Kidney epithelial cell (primary cell): ENCODE data around the gene USP21. TPM values are rescaled to one million over a fixed set of nuclear protein-coding genes. Genes with fewer than 3 reads are reported as not detected.

Experiments used
- DNase-seq: peaks from one replicate; pipeline ENCODE4 v3.0.0-alpha.2; 2010; ENCODE audit warnings: low read depth
- H3K27me3 ChIP-seq: 2 replicates; pipeline ENCODE4 v1.6.0; 2011; ENCODE audit warnings: low read length; ENCODE audit not compliant: control insufficient read depth, insufficient read depth
- H3K36me3 ChIP-seq: 2 replicates; pipeline ENCODE4 v1.5.1; 2011; ENCODE audit warnings: low read length; ENCODE audit not compliant: control insufficient read depth, insufficient read depth
- H3K4me3 ChIP-seq: 2 replicates; pipeline ENCODE4 v1.5.1; 2011; ENCODE audit warnings: low read depth, mild to moderate bottlenecking, control low read depth, low read length
- CTCF ChIP-seq: IDR thresholded peaks from 2 replicates; pipeline ENCODE4 v1.5.1; 2011; ENCODE audit warnings: mild to moderate bottlenecking, moderate library complexity, low read length, control low read depth, inconsistent platforms; ENCODE audit not compliant: insufficient read depth, poor library complexity, severe bottlenecking
- total RNA-seq: library from RNA; depleted of rRNA; stranded (reverse); fragments of >200 nt; gene quantifications from 2 replicates; pipeline ENCODE4 v1.2.3, GENCODE V29; 2015

The USP21 gene
- total RNA-seq, 1 donor from 2014 or later, result 10.5 TPM

GRCh38 chr1:161189036-161189435 is 29.7 kb downstream of the USP21 start:
- TF ChIP-seq CTCF, result no peak
- peaks cover 2% of the 10 kb centered on the region for H3K27me3 ChIP-seq
- H3K4me3 ChIP-seq, result no peak overlapping the region
- DNase-seq, result no peak
- no peaks in the 10 kb centered on the region for H3K36me3 ChIP-seq

- H3K27me3 ChIP-seq, result peaks cover 2% of the 10 kb centered on the region
- TF ChIP-seq CTCF, result no peak
- no peak for DNase-seq
- H3K36me3 ChIP-seq, result no peaks in the 10 kb centered on the region
- H3K4me3 ChIP-seq, result no peak overlapping the region
Measured at GRCh38 chr1:161190962-161191521, 31.7 kb downstream of the USP21 start.

- no peaks in the 10 kb centered on the region for H3K36me3 ChIP-seq
- DNase-seq, result no peak
- no peak for TF ChIP-seq CTCF
- H3K4me3 ChIP-seq, result no peak overlapping the region
- H3K27me3 ChIP-seq, result peaks cover 2% of the 10 kb centered on the region
Measured at GRCh38 chr1:161191971-161192370, 32.7 kb downstream of the USP21 start.

GRCh38 chr1:161192476-161193465 is 33.5 kb downstream of the USP21 start:
- DNase-seq, result no peak
- peak; percentile 93 for TF ChIP-seq CTCF
- H3K36me3 ChIP-seq, result no peaks in the 10 kb centered on the region
- peaks cover 2% of the 10 kb centered on the region for H3K27me3 ChIP-seq
- H3K4me3 ChIP-seq, result no peak overlapping the region

- Histone ChIP-seq H3K36me3 (no peaks in the 10 kb centered on the region), H3K4me3 (no peak overlapping the region), H3K27me3 (peaks cover 5% of the 10 kb centered on the region)
- TF ChIP-seq CTCF, result no peak
- no peak for DNase-seq
Measured at GRCh38 chr1:161193561-161194235, 34.4 kb downstream of the USP21 start.
